ENCODE data around the gene CRIP1.

CRIP1 gene

GRCh38 chr14:105486163-105486973 lies at the start of gene CRIP1:
TSS of gene CRIP1 (plus strand) at chr14:105486886. CDS start at chr14:105487260, 374 bp downstream.
- TF ChIP-seq, protein P1, sequence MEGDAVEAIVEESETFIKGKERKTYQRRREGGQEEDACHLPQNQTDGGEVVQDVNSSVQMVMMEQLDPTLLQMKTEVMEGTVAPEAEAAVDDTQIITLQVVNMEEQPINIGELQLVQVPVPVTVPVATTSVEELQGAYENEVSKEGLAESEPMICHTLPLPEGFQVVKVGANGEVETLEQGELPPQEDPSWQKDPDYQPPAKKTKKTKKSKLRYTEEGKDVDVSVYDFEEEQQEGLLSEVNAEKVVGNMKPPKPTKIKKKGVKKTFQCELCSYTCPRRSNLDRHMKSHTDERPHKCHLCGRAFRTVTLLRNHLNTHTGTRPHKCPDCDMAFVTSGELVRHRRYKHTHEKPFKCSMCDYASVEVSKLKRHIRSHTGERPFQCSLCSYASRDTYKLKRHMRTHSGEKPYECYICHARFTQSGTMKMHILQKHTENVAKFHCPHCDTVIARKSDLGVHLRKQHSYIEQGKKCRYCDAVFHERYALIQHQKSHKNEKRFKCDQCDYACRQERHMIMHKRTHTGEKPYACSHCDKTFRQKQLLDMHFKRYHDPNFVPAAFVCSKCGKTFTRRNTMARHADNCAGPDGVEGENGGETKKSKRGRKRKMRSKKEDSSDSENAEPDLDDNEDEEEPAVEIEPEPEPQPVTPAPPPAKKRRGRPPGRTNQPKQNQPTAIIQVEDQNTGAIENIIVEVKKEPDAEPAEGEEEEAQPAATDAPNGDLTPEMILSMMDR (IDR thresholded peaks at IDR 0.05; ENCODE audit: low read depth, low read length): no peak
- no peak within 1 kb of the TSS for H3K4me3 ChIP-seq (ENCODE audit: low read depth, low read length)
- in situ Hi-C loops (cut with HindIII; ENCODE audit: low sequenced_read_pairs): no loop called here
- no peak for DNase-seq (ENCODE audit: low read depth, low spot score)

- in situ Hi-C loops (cut with HindIII; ENCODE audit: low sequenced_read_pairs): no loop called here
- DNase-seq (ENCODE audit: low read depth, low spot score): no peak
- H3K4me3 ChIP-seq (ENCODE audit: low read depth, low read length): no peak overlapping the region
- TF ChIP-seq, protein P1 (IDR thresholded peaks at IDR 0.05; ENCODE audit: low read depth, low read length): no peak
These were observed 49.6 kb upstream of the CRIP1 start for GRCh38 chr14:105436891-105437722.

DNA sequence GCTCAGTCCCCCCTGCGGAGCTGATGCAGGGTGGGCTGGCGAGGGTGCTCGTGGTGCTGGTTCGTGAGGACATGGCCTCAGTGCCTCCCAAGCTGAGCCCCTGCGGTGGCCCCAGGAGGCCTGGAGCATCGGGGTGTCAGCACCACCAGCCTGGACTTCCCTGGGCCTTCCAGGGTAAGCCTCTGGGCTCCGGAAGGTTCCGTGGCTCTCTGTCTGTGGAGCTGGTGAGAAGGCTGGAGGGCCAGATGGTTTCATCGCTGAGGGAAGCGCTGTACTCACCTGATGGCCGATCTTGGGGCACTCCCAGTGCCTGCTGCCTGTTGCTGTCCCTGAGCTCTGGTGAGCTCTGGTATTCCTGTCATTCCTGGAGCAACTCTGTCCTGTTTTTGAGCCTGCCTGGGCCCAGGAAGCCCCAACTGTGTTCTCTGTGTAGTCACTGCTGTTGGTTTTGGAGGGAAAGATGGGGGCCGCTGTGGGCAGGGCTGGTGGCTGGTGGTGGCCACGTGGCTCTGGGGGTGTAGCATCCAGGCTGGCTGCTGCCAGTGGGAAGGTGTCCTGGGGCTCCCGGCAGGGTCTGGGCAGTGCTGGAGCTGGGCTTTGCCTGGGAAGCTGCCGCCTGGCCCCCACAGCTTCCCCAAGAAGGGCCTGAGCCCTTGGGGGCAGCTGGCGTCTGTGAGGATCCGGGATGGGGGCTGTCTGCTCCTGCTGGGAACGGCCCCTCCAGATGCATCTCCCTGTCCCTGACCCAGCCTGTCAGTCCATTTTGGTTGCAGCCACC lies 48.8 kb upstream of the CRIP1 start:
- in situ Hi-C loops (cut with HindIII; ENCODE audit: low sequenced_read_pairs): no loop called here
- TF ChIP-seq, protein P1 (IDR thresholded peaks at IDR 0.05; ENCODE audit: low read depth, low read length): no peak
- no peak for DNase-seq (ENCODE audit: low read depth, low spot score)
- H3K4me3 ChIP-seq (ENCODE audit: low read depth, low read length): no peak overlapping the region

DNA sequence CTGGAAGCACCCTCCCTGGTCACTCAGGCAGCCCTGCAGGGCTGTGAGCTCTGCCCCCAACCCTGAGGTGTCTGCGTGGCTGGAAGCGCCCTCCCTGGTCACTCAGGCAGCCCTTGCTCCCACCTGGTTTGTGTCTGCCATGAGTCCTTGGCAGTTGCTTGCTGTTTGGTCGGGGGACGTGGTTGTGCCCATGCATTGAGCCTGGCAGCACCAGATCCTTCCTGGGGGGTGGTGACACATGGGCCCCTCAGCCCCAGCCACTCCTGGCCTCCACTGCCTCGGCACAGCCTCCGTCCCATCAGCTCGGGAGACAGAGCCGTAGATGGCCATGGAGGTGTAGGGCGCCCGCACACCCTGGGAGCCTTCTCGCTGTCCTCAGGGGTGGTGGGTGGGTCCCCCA lies 47.5 kb upstream of the CRIP1 start:
- TF ChIP-seq, protein P1 (IDR thresholded peaks at IDR 0.05; ENCODE audit: low read depth, low read length): no peak
- DNase-seq (ENCODE audit: low read depth, low spot score): no peak
- in situ Hi-C loops (cut with HindIII; ENCODE audit: low sequenced_read_pairs): no loop called here
- H3K4me3 ChIP-seq (ENCODE audit: low read depth, low read length): no peak overlapping the region

- no peak overlapping the region for H3K4me3 ChIP-seq (ENCODE audit: low read depth, low read length)
- in situ Hi-C loops (cut with HindIII; ENCODE audit: low sequenced_read_pairs): no loop called here
- no peak for DNase-seq (ENCODE audit: low read depth, low spot score)
- TF ChIP-seq, protein P1 (IDR thresholded peaks at IDR 0.05; ENCODE audit: low read depth, low read length): no peak
These were observed 46.8 kb upstream of the CRIP1 start for GRCh38 chr14:105439710-105440553.
